Stimulated activated CD8-positive, alpha-beta memory T cell treated with anti-CD3 and anti-CD28 coated beads, Interleukin-7, amount 100 ng/mL, for 4 hours (primary cell): ENCODE results near the gene BCL2L11.
"Not testable (repeated sequence)": the region's sequence is repeated elsewhere in the genome, so short reads cannot be mapped to it uniquely, and the experiment has no call there.

Source experiments
- DNase-seq, 2 donors: peaks; one replicate each; pipeline ENCODE4 v3.0.0-alpha.2; 2020; ENCODE audit warnings: low read depth in 2 of 2

The BCL2L11 gene

GRCh38 chr2:111120253-111121027 lies at the start of gene BCL2L11:
Gene BCL2L11 (plus strand): TSS chr2:111120914. CDS start chr2:111123746, 2,832 bp downstream.
- DNase-seq: peak; percentile 81 to 89

- DNase-seq: no peak
Measured at GRCh38 chr2:111071600-111072171, 49.0 kb upstream of the BCL2L11 start.

- DNase-seq: no peak
Measured at GRCh38 chr2:111072220-111072871, 48.4 kb upstream of the BCL2L11 start.

GRCh38 chr2:111082659-111083058 lies 38.1 kb upstream of the BCL2L11 start:
- DNase-seq: not testable (repeated sequence)

- no peak for DNase-seq
Measured at GRCh38 chr2:111091811-111092211, 28.9 kb upstream of the BCL2L11 start.

- DNase-seq: no peak
Measured at GRCh38 chr2:111094691-111095090, 26.0 kb upstream of the BCL2L11 start.

GRCh38 chr2:111095434-111095833 lies 25.3 kb upstream of the BCL2L11 start:
- no peak for DNase-seq

- DNase-seq: no peak
Measured at GRCh38 chr2:111099402-111099801, 21.3 kb upstream of the BCL2L11 start.

GRCh38 chr2:111100087-111100764 lies 20.5 kb upstream of the BCL2L11 start:
- DNase-seq: no peak

GRCh38 chr2:111100765-111101162 lies 19.9 kb upstream of the BCL2L11 start:
- DNase-seq: no peak

GRCh38 chr2:111101592-111101991 lies 19.1 kb upstream of the BCL2L11 start:
- DNase-seq: no peak

GRCh38 chr2:111102216-111102615 lies 18.5 kb upstream of the BCL2L11 start:
- no peak for DNase-seq

- DNase-seq: no peak
Measured at GRCh38 chr2:111105926-111106325, 14.8 kb upstream of the BCL2L11 start.

GRCh38 chr2:111106706-111107105 lies 14.0 kb upstream of the BCL2L11 start:
- DNase-seq: no peak

- DNase-seq: no peak
Measured at GRCh38 chr2:111108745-111109271, 11.9 kb upstream of the BCL2L11 start.

GRCh38 chr2:111111101-111111755 lies 9.5 kb upstream of the BCL2L11 start:
- no peak for DNase-seq

GRCh38 chr2:111113838-111114237 lies 6.9 kb upstream of the BCL2L11 start:
- DNase-seq: no peak

- no peak for DNase-seq
Measured at GRCh38 chr2:111116011-111116746, 4.5 kb upstream of the BCL2L11 start.

- peak; percentile 54 to 57 for DNase-seq
Measured at GRCh38 chr2:111116843-111117597, 3.7 kb upstream of the BCL2L11 start.
